GM21717 (cell line): ENCODE results near the gene RNF145.
"Not testable (repeated sequence)": the region's sequence is repeated elsewhere in the genome, so short reads cannot be mapped to it uniquely, and the experiment has no call there.

Experiments used
- ATAC-seq: cut with Tn5 transposase; IDR thresholded peaks from one replicate; pipeline ENCODE4 v1.9.1; 2021; ENCODE audit warnings: mild to moderate bottlenecking, moderate library complexity; ENCODE audit not compliant: unreplicated experiment

Gene RNF145

DNA sequence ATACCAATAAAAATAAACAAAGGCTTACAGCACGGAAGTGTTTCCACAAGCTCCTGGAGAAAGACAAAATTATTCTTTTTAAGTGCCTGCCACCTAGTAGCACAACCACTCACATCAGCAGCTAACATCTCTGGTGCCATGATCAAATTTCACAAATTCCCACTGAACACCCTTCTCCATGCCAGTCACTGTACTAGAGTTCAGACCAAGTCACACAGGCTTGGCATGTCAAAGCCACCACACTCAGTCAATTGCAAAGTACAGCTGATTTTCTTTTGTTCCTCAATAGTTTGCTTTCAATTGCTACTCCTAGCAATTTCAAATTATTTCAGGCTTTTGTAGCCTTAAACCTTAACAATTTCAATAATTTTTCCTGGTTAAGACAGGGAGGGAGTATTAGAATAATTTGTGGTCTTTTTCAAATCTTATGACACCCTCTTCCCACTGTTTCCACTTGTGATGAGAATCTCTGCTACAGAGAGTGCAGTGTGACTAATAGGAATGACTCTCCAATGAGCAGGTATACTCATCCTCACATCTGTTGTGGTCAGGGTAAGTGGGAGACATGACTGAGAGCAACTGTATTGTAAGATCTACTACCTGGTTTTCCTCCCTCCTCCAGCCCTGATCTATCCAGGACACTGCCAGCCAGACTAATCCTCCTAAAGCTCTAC, 46.2 kb downstream of the RNF145 start:
- ATAC-seq, result no peak

DNA sequence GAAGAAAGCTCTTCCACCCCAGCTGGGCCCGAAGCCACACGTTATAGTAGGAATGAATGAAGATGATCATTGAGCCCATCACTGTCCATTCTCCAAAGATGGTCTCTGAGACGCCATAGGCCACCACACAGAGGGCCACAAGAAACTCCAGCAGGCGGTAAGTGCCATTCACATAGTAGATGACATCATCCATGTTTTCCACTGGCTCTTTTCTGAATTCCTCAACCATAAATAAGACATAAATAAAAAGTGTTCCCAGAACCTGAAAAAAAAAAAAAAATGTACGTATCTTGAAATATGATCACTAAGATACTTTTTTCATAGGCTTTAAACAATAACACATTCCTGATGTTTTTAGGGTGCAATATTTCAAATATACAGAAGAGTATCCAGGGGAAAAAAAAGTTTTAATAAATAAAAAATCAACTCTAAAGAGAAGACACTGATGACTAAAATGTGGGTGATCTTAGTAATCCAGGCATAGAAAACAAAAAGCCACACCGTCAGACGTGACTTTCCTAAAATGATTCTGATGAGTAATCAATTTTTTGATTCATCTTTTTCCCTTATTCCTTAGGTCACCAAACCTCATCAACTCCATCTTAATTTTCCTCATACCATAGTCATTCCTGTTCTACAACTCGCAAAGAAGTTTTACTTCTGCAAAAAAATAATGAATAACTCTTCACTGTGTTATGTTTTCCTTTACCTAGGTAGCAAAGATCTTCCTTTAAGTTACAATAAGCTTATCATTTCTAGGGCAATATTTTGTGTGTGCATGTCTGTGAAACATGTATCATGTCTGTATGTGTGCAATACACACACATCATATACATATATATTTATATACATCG, 47.8 kb downstream of the RNF145 start:
- no peak for ATAC-seq

DNA sequence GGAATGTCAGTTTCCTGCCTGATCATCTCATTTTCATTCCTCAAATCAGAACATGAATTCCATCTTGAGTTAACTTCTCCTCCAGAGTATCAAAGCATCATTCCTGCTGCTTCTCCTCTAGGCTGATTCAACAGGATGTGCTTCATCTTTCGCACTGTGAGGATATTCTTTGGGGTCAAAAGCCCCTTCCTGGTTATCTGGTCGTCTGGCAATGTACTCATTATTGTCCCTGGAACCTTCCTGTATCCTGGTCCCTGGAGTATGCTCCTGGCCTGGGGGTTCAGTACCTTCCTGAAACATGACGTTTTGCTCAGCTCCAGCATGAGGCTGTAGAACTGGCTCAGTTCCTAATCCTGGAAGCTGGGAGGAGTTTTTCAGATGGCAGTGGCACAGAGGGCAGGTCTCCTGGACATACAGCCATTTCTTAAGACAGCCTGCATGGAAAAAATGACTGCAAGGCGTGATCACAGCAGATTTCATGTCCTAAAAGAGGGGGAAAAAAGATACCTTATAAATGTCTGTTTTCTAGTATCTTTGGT, 50.7 kb downstream of the RNF145 start:
- not testable (repeated sequence) for ATAC-seq

DNA sequence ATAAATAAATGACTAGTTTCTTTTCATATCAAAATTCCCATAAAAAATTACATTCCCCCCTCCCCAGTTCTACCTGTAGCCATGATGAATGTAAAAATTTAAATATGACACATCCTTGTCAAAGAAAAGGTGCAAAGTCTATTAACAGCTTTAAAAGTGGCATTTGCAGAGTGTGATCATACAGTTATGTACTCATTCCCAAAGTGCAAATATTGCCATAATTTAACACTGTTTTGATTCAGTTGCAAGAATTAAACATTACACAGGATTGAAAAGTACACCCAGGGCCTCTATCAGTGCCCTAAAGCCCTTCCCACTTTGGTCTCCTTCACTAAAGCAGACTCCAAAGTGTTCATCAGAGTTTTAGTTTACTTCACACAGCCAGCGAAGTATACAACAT, 51.8 kb downstream of the RNF145 start:
- ATAC-seq, result no peak

DNA sequence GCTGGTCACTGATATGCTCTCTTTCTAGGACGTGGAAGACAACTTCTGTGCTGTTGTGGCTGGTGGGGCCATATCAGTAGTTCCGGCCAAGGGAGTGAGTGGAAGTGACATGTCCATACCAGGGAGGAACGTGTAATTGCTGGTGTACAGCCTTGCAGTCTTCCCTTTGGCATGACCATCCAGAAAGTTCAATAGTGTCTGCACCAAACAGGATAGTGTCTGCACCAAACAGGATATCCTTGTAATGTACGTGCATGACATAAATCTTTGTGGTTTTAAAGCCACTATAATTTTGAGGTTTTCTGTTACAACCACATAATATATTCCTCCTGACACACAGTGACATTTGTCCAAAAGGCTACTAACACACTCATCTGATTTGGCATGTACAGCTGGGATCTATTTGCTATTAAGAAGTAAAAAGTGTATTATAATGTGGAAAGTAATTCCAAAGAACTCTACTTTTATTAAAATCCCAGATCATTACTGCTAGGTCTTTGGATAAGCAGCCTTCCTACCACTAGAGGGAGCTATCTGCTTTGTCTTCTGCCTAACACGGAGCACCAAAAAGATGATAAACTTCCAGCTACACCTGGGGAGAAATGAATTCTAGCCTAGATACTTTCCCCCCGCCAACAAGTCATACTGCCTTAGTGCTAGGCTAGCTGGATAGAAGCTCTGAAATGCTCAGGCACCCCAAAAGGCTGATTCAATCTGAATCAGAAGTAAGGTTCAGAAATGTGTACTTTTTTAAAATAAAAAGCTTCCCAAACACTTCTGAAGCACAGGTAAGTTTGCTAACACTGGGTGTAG, 52.7 kb downstream of the RNF145 start:
- peak; percentile 71 for ATAC-seq

DNA sequence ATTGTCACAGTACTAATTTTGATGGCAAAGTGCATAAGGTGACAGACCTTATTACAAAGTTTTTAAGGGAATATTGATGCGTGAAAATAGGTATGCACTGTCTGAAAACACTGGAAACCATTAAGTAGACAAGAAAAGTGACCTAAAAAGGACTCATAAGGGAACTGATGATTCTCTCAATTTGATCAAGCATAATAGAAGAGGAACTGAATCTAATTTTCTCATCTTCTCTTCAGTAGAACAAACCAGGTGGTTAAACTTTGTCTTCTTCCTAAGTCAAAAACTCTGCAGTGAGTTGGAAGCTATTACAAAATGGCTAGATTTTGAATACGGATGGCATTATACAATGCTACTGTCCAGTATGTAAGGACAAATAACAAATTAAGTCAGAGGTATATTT, 53.4 kb downstream of the RNF145 start:
- ATAC-seq, result no peak

DNA sequence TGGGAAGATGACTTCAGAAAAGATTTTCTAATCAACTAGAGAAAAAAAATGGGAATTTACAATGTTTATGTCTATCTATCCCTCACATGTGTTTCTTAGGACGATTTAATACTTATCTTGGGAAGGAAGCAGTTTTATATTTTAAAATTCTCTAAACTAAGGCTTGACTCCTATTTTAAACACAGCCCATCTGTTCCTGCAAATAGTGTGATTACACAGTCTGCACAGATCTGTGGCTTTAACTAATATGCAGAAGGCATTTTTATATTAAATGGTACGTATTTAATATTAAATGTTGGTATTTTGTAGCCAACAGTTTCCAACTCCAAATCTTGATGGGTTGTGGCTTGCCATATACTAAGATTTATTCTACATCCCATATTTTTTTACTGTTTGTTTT, 56.5 kb downstream of the RNF145 start:
- ATAC-seq, result no peak

DNA sequence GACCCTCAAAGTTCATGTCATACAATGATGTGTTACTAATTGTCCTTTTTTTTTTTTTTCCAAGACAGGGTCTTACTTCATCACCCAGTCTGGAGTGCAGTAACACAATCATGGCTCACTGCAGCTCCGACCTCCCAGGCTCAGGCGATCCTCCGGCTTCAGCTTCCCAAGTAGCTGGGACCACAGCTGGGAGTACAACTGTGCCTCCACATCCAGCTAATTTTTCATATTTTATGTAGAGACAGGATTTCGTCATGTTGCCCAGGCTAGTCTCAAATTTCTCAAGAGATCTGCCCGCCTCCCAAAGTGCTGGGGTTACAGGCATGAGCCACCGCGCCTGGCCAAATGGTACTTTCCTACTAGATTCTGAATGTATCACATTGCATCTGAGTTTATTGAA, 60.3 kb downstream of the RNF145 start:
- no peak for ATAC-seq

DNA sequence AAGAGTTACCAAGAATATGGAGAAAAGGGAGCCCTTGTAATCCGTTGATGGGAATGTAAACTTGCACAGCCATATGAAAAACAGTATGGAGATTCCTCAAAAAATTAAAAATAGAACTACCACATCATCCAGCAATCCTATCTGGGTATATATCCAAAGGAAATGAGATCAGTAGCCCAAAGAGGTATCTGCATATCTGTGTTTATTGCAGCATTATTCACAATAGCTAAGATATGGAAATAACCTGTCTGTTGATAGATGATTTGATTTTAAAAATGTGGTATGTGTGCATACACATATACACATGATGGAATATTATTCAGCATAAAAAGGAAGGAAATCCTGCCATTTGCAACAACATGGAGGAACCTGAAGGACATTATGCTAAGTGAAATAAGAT, 61.4 kb downstream of the RNF145 start:
- ATAC-seq, result no peak

DNA sequence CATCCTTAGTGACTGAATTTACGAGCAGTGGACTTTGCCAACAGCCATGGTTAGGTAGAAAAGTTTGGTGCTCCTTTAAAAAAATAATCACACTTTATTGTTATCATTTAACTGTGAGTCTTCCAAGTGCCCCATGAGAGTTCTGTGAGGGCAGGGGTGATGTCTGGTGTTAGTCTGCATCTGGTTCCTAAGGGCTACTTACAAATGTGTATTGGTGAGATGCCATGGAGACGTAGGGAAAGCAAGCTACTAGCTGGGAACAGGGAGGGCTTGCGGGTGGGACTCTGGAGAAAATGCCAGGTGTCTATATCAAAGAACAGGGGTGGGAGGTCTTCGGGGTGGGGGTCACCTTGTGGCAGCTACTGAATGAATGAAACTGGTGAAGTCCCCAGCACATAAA, 62.5 kb downstream of the RNF145 start:
- no peak for ATAC-seq

DNA sequence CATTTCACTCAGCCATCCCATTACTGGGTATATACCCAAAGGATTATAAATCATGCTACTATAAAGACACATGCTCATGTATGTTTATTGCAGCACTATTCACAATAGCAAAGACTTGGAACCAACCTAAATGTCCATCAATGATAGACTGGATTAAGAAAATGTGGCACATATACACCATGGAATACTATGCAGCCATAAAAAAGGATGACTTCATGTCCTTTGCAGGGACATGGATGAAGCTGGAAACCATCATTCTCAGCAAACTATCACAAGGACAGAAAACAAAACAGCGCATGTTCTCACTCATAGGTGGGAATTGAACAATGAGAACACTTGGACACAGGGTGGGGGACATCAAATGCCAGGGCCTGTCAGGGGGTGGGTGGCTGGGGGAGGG, 64.2 kb downstream of the RNF145 start:
- not testable (repeated sequence) for ATAC-seq

DNA sequence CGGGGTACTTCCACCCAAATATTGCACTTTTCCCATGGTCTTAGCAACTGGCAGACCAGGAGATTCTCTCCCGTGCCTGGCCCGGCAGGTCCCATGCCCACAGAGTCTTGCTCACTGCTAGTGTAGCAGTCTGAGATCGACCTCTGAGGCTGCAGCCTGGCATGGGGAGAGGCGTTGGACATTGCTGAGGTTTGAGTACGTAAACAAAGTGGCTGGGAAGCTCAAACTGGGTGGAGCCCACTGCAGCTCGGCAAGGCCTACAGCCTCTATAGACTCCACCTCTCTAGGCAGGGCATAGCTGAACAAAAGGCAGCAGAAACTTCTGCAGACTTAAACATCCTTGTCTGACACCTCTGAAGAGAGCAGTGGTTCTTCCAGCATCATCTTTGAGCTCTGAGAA, 69.6 kb downstream of the RNF145 start:
- no peak for ATAC-seq

DNA sequence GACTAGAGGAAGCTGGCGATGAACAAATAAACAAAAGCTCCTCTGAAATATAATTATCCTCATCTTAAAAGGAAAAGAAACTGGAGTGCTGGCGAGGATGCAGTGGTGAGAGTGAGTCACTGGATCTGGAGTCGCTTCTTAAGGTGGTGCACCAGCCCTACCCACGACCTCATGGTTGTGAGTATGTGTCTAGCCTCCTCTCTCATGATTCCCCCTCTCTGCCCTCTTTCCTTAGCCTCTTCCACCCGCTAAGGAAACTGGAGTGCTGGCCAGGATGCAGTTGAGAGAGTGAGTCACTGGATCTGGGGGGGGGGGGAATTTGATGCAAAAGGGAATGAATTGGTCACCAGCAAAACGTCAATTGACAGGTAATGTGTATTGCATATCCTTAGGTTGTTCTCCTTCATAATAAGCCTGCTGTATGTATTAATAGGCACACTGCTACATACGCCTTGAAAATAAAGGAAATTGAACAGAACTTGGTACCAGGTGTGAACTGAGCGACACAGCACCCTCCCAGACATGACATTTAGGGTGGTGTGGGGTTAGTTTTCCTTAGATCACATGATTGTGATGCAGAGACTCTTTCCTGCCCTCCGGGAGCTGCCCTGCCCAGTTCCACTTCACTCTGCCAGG, 73.3 kb downstream of the RNF145 start:
- no peak for ATAC-seq

DNA sequence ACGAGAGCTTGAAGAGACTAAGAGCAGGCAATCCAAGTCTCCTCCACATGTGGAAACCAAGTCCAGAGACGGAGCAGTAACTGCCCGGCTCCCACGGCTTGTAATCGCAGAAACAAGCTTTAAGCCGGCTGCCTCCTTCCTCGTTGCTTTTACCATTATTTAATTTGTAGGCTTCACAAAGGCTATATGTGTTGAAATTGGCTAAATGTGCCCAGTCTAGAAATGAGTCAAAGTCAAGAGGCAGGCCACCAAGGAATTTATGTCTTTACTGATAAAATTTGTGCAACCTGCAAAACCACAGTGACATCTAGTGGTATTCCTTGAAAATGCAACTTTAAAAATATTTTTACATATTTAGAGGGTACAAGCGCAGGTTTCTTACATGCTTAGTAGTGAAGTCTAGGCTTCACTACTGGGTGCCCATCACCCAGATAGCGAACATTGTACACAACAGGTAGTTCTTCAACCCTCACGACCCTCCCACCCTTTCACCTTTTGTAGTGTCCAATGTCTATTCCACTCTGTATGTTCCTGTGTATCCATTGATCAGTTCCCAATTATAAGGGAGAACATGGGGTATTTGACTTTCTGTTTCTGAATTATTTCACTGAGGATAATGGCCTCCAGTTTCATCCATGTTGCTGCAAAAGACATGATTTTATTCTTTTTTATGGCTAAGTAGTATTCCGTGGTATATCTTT, 76.2 kb downstream of the RNF145 start:
- ATAC-seq, result peak; percentile 56

DNA sequence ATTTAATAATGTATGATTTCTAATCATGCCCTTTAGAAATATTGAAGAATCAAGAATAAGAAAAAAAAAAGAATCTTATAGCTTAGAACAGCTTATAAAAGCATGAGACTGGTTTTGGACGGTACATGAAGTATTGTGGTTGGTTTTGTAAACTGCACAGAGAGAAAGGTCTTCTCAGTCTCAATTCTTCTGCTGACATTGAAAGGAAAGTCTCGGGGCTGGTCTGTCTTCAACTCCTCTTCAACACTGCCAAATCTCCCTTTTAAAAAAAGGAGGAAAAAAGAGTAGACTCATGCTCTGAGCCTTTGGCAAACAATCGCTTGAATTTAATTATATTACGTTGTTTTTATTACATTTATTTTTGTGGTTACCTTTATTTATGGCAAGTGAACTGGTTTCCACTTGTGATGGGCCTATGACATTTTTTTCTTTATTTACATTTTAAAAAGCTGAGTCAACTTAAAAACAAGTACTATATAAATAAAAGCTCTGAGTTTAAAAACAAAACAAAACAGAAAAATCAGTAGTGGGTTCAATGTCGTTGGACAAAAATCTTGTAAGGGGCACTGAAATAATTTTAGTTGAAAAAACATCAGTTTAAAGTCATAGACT, 76.8 kb downstream of the RNF145 start:
- no peak for ATAC-seq

DNA sequence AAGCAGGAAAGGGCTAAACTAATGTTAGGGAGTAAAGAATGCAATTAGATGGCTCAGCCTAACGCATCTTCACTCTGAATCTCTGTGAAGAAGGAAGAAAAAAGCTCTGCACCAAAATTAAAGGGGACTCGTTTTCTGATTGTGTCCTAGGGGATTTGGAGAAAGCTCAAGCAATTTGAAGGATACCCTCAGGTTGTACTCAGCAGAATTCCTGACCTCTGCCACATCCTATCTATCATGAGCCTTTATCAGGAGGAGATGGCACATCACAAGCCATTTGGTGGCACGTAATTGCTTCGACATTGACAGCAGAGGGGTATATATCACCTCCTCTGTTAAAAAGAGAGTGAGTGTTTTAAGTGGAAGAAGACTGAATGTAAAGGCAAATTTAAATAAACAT, 77.4 kb downstream of the RNF145 start:
- no peak for ATAC-seq

DNA sequence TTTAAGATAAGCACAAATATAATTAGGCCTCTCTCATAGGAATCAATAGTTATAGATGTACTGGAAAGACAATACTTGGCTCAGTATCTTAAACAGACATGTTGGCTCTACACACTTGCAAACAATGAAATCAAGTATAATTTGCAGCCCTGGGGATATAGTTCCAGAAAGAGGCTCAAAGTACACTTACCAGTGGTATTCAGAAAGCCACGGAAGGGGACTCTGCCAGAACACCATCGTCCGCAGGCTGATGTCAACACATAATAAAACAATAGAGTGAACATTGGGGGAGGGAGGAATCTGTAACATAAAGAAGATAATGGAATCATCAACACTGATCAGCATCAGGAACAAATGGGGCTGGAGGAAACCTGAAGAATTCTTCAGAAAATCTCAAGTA, 78.5 kb downstream of the RNF145 start:
- no peak for ATAC-seq

DNA sequence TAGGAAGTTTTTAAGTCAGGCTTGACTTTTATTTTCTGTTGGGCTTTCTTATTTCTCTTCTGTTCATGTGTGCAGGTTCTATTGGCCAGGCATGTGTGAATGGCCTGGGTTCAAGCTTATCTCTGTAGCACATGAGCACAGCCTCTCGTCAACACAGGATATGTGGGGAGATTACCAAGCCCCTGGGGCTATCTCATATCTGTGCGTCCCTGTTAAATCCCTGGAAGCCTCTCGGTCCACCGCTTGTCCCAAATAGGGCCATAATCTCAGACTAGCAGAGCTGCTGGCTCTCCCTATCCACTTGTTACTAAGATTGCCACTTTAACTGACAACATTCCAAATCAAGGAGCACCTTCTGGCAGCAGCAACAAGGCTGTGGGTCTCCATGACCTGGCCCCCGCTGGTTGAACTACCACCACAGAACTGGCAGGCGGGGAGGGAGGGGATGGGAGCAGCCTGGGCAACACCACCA, 81.2 kb downstream of the RNF145 start:
- ATAC-seq, result no peak

DNA sequence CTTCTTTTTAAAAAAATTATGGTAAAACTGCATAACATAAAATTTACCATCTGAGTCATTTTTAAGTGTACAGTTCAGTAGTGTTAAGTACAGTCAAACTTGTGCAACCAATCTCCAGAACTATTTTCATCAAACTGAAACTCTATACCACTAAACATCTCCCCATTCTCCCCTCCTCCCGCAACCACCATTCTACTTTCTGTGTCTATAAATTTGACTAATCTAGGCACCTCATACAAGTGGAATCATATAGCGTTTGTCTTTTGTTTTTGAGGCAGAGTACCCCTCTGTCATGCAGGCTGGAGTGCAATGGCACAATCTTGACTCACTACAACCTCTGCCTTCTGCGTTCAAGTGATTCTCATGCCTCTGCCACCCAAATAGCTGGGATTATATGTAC, 85.7 kb downstream of the RNF145 start:
- ATAC-seq, result no peak

DNA sequence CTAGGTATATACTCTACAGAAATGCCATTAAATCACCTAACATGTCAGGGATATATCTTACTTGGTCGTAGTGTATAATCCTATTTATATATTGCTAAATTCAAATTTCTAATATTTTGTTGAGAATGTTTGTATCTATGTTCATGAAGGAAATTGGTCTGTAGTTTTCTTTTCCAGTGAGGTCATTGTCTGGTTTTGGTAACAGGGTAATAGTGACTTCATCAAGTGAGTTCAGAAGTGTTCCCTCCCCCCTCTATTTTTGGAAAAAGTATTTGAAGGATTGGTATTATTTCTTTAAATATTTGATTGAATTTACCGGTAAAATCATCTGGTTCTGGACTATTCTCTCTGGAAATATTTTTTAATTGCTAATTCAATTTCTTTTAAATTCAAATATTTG, 86.2 kb downstream of the RNF145 start:
- ATAC-seq, result no peak
